Stimulated activated CD8-positive, alpha-beta memory T cell treated with anti-CD3 and anti-CD28 coated beads, Interleukin-12 subunit alpha, Interleukin-12 subunit beta, amount 100 ng/mL, for 1 hour (primary cell): ENCODE measurements around the gene USP40.
A peak's percentile ranks its signal among the peaks of the same experiment; 100 is the strongest.

ENCODE experiments used
- DNase-seq: peaks from one replicate; pipeline ENCODE4 v3.0.0-alpha.2; 2020; ENCODE audit warnings: low read depth

The USP40 gene

GRCh38 chr2:233444501-233444900 is 122.1 kb downstream of the USP40 start:
- DNase-seq = no peak

- DNase-seq = peak; percentile 77
Measured at GRCh38 chr2:233443511-233444183, 122.9 kb downstream of the USP40 start.

DNA sequence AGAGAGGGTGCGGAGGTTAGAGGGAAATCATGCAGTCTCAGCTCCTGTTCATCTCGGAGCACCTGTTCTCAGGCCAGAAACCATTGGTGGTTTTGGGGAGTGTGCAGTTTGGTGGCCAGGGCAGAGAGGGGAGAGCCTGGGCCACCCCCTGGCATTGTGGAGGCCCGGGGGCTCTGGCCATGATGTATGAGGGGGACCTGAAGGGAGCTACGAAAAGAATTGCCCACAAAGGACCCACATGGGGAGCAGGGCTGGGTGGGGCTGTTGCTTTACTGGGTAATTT is 124.6 kb downstream of the USP40 start:
- no peak for DNase-seq

DNA sequence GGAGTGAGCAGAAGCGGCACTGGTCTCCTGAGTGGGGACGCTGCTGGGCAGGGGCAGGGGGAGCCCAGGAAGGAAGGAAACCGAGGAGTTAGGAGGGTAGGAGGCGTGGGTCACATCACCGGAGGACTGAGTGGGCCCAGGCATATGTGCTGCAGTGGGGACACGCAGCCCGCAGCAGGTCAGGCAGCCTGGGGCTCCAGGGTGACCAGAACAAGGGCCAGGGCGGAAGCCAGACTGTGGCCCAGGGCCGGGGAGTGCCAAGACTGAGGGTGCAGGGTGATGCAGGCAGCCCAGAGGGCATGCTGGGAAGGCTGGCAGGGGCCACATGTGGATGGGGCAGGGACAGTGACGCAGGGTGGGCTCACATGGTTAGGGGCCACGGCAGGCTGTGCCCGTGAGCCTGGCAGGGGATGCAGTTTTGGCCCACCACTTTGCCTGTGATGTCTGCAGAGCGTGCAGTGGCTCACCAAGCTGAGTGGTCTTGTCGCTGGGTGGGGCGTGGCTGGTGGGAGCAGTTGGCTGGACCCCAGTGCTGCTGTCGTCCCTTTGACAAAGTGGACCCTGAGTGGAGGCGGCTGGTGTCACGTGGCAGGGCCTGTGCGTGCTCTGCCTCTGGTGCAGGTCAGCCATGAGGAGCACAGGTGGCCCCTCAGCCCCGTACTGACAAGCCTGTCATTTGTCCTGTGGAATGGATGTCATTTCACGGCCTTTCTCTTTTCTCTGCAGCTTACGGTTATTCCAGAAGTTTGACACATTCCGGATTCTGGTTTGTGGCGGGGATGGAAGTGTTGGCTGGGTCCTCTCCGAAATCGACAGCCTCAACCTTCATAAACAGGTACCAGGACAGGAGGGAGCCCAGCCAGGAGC is 125.2 kb downstream of the USP40 start:
- no peak for DNase-seq

DNA sequence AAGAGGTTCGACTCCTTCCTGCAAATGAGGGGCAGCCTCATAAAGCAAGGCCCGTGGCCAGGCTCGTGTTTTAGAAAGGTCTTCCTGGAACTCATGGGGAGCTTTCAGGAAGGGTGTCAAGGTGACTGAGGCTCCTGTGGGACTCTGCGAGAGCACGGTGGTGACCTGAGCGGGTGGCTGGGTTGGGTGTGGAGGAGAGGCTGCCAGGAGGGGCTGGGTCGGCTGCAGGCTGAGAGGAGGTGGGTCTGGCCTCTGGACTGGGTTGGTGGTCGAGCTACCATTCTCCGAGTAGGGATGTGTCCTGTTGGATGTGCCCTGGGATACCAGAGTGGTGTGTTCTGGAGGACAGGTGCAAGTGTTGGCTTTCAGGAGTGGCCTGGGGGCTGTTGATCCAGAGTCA is 125.9 kb downstream of the USP40 start:
- DNase-seq = no peak

DNA sequence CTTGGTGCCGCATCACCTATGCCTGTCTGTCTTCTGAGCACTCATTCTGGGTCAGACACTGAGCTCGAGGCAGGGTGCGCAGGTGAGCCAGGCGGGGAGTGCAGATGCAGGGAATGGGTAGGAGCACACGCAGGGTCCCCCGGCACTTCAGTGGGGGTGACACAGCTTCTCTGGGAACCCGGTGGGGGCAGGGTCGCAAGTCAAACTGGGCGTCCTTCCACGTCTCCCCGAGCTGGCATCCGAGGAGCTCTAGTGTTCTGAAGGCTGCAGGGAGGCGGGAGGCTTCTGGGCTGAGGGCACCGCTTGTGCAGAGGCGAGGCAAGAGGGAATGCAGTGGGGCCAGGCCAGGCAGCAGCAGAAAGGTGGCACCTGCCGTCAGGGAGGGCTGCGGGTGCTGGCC is 126.3 kb downstream of the USP40 start:
- DNase-seq = no peak

GRCh38 chr2:233439191-233439590 is 127.4 kb downstream of the USP40 start:
- no peak for DNase-seq

GRCh38 chr2:233438573-233439147 is 127.9 kb downstream of the USP40 start:
- no peak for DNase-seq

DNA sequence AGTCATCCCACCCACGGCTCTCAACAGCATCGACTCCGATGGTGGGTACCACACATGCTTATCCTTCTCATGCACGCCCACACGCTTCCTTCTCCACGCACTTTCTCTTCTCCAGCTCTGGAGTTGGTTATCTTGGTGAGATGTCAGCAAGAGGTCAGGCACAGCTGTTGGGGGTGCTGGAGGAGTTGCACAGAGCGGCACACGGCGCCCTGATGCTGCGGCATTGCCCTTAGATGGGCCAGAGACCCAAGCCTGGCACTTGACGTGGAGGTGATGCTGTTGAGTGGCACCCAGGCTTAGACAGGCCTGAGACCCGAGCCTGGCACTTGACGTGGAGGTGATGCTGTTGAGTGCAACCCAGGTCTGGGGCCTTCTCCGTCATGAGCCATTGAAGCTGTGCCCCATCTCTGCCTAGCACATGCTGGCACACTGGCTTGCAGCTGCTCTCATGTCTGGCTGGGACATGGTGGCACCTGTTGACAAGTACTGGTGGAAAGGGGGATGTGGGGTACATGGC is 129.1 kb downstream of the USP40 start:
- no peak for DNase-seq

GRCh38 chr2:233436691-233437438 is 129.7 kb downstream of the USP40 start:
- DNase-seq = no peak

- no peak for DNase-seq
Measured at GRCh38 chr2:233436191-233436581, 130.4 kb downstream of the USP40 start.

DNA sequence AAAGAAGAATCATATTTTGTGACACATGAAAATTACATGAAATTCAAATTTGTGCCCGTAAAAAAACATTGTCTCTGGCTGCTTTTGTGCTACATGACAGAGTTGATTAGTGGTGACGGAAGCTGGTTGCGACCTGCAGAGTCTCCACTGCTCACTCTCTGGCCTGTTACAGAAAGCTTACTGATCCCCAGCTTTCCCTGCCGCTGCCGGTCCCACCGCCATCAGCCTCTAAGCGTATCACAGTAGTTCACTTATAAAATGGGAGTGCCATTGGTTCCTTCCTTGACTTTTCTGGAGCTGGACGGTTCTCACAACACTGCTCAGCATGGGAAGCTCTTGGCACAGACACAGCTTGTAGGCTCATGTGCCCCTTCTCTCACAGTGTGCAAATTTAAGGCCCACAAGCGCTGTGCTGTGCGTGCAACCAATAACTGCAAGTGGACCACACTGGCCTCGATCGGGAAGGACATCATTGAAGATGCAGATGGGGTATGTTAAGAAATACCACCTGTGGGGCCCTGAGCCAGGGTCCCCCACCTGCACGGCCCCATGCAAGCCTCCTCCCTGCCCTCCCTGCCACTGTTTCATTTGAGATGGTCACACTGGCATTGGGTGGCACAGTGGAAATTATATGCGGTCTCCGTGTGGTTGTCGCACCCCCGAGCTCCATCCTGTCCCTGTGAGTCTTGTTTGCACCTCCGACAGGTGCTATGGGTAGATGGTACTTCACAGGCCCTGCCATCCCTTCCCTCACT is 131.0 kb downstream of the USP40 start:
- DNase-seq = no peak

DNA sequence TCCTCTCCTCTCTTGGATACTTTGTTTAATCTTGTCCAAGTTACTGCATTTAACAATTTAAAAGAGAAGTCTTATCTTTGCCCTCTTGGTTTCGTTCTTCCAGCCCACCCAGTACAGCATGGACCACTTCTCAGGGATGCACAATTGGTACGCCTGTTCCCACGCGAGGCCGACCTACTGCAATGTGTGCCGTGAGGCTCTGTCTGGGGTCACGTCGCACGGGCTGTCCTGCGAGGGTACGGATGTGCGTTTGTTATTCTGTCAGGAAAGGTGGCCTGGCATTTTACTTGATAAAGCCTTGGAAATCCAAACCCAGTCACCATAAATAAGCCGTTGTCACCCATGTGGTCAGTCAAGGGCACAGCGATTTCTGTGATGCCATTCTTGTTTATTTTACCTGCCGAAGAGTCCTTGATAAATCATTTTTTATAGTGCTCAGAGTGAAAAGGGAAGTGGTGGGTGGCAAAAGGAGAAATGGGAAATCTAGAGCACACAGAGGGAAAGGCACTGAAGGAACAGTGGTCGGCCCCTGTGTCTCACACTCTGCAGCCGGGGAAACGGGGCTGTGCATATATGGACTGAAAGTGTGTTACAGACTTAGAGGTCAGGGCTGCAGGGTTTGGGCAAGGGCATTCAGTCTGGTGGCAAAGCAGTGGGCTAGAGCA is 131.8 kb downstream of the USP40 start:
- DNase-seq = no peak

DNA sequence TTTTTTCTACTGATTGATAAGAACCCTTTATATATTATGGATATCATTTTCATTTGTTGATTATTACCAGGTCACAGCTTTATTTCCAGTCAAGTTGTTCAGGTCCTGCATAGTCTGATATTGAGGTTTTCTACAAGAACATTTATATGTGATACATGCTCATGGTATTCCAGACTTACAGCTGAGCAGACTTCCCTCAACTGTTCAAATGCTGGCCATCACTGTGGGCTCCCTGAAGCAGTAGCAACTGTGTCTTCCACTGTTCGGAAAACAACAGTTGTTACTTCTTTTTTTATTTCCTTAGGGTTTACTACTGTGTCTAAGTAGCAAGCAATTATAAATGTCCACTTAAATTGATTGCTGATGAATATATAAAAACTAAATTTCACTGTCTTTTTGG is 132.8 kb downstream of the USP40 start:
- no peak for DNase-seq

DNA sequence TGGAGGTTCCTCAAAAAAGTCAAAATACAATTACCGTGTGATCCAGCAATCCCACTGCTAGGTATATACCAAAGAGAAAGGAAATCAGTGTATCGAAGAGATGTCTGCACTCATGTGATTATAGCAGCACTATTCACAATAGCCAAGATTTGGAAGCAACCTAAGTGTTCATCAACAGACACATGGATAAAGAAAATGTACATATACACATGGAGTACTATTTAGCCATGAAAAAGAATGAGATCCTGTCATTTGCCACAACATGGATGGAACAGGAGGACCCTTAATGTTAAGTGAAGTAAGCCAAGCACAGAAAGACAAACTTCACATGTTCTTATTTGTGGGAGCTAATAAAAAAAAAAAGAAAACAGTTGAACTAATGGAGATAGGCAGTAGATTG is 133.6 kb downstream of the USP40 start:
- no peak for DNase-seq

- no peak for DNase-seq
Measured at GRCh38 chr2:233430651-233431050, 135.9 kb downstream of the USP40 start.

DNA sequence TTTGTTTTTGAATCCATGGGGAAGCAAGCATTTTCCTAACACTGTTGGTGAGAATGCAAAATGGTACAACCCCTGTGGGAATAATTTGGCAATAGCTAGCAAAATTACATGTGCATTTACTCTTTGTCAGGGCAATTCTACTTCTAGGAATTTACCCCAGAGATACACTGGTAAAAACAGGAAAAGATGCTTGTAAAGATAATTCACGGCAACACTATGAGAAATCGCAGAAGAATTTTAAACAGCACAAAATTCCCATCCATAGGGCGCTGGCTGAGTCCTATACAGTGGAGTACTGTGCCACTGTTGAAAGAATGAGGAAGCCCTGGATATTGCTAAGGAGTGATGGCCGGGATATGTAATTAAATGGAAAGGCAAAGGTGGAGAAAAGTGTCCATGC is 136.5 kb downstream of the USP40 start:
- DNase-seq = no peak

- DNase-seq = no peak
Measured at GRCh38 chr2:233429175-233429897, 137.2 kb downstream of the USP40 start.

- no peak for DNase-seq
Measured at GRCh38 chr2:233428438-233428837, 138.1 kb downstream of the USP40 start.

DNA sequence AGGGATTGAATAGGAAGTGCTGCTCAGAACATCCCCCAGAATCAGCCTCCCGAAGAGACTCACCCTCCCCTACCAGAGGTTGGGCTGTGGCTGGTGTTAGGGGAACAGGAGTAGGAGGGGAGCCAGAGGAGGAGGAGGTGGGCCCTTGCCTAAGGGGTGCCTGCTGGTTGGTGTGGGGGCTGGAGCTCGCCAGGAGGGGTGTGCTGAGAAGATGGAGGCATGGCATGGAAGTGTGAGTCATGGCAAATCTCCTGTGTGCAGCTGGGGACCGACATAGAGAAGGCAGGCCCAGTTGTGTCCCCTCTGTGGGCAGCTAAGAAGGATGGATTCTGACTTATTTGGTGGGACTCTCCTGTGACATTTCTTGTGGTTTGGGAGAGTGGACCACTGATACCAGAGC is 138.6 kb downstream of the USP40 start:
- DNase-seq = no peak
